Chondrocyte (in vitro differentiated cells): ENCODE results near the gene RRM2. TPM values are rescaled to one million over a fixed set of nuclear protein-coding genes. Genes with fewer than 3 reads are reported as not detected.

Experiments
- DNase-seq: peaks from one replicate; pipeline ENCODE4 v3.0.0; 2021; ENCODE audit warnings: mixed read lengths, low spot score
- H3K27ac Mint-ChIP-seq: one replicate; pipeline ENCODE4 v1.8.0; 2021; ENCODE audit warnings: mild to moderate bottlenecking, moderate library complexity, mixed read lengths; ENCODE audit not compliant: unreplicated experiment
- H3K27me3 Mint-ChIP-seq: 2 replicates; pipeline ENCODE4 v1.8.0; 2021; ENCODE audit warnings: low read depth, mixed read lengths
- H3K36me3 Mint-ChIP-seq: 2 replicates; pipeline ENCODE4 v1.8.0; 2021; ENCODE audit warnings: low read depth, mixed read lengths
- H3K4me1 Mint-ChIP-seq: 2 replicates; pipeline ENCODE4 v1.8.0; 2021; ENCODE audit warnings: low read depth, mild to moderate bottlenecking, mixed read lengths
- H3K4me3 Mint-ChIP-seq: one replicate; pipeline ENCODE4 v1.8.0; 2021; ENCODE audit warnings: mild to moderate bottlenecking, moderate library complexity, mixed read lengths; ENCODE audit not compliant: unreplicated experiment
- H3K9me3 Mint-ChIP-seq: 2 replicates; pipeline ENCODE4 v1.8.0; 2021; ENCODE audit warnings: low read depth, mixed read lengths
- CTCF ChIP-seq: fragments of 200-600 bp; sonication (generic); IDR thresholded peaks from 2 replicates; pipeline ENCODE4 v1.5.0; 2021; ENCODE audit warnings: antibody characterized with exemption, mild to moderate bottlenecking, moderate library complexity
- total RNA-seq: library from RNA; stranded (reverse); gene quantifications from 3 replicates; pipeline ENCODE4 v1.2.1, GENCODE V29; 2021

RRM2 gene
- total RNA-seq, 1 donor from 2014 or later, result 25.7 TPM

- Mint-ChIP-seq H3K9me3 (no peaks in the 10 kb centered on the region), H3K36me3 (peaks cover 7% of the 10 kb centered on the region), H3K4me3 (peak overlapping the region; percentile 58), H3K27ac (no peak overlapping the region), H3K27me3 (peaks cover 19% of the 10 kb centered on the region), H3K4me1 (peaks cover 29% of the 10 kb centered on the region)
- peak; percentile 15 for TF ChIP-seq CTCF
- DNase-seq, result no peak
Observed at GRCh38 chr2:10080536-10081304, 41.8 kb upstream of the RRM2 start.

- H3K27ac Mint-ChIP-seq, result no peak overlapping the region
- no peaks in the 10 kb centered on the region for H3K36me3 Mint-ChIP-seq
- H3K27me3 Mint-ChIP-seq, result peaks cover 12% of the 10 kb centered on the region
- H3K4me3 Mint-ChIP-seq, result no peak overlapping the region
- H3K4me1 Mint-ChIP-seq, result peaks cover 32% of the 10 kb centered on the region
- DNase-seq, result no peak
- no peak for TF ChIP-seq CTCF
- no peaks in the 10 kb centered on the region for H3K9me3 Mint-ChIP-seq
Observed at GRCh38 chr2:10083046-10083445, 39.5 kb upstream of the RRM2 start.

- Mint-ChIP-seq H3K27me3 (peaks cover 12% of the 10 kb centered on the region), H3K36me3 (no peaks in the 10 kb centered on the region), H3K27ac (peak overlapping the region; percentile 3), H3K4me3 (no peak overlapping the region), H3K4me1 (peaks cover 25% of the 10 kb centered on the region), H3K9me3 (no peaks in the 10 kb centered on the region)
- no peak for DNase-seq
- TF ChIP-seq CTCF, result no peak
Observed at GRCh38 chr2:10083692-10084211, 38.8 kb upstream of the RRM2 start.

GRCh38 chr2:10084223-10084865, 38.2 kb upstream of the RRM2 start:
- Mint-ChIP-seq H3K4me1 (peaks cover 20% of the 10 kb centered on the region), H3K4me3 (no peak overlapping the region), H3K36me3 (no peaks in the 10 kb centered on the region), H3K27ac (no peak overlapping the region), H3K9me3 (no peaks in the 10 kb centered on the region), H3K27me3 (peaks cover 12% of the 10 kb centered on the region)
- TF ChIP-seq CTCF, result no peak
- DNase-seq, result peak; percentile 10

- Mint-ChIP-seq H3K4me3 (no peak overlapping the region), H3K9me3 (no peaks in the 10 kb centered on the region), H3K27me3 (peaks cover 12% of the 10 kb centered on the region), H3K4me1 (peaks cover 20% of the 10 kb centered on the region), H3K27ac (no peak overlapping the region), H3K36me3 (no peaks in the 10 kb centered on the region)
- DNase-seq, result no peak
- no peak for TF ChIP-seq CTCF
Observed at GRCh38 chr2:10085043-10085667, 37.4 kb upstream of the RRM2 start.
